C4-2B (cell line): ENCODE data around the gene SYT1.

Experiments
- ZFX ChIP-seq: fragments of 450-650 bp; IDR thresholded peaks from 2 replicates; pipeline ENCODE4 v1.6.1; 2017
- TF ChIP-seq, protein P1 (sequence below): fragments of 450-650 bp; conservative IDR thresholded peaks from 2 replicates; pipeline ENCODE4 v1.5.1; 2017; ENCODE audit warnings: mild to moderate bottlenecking

DNA sequence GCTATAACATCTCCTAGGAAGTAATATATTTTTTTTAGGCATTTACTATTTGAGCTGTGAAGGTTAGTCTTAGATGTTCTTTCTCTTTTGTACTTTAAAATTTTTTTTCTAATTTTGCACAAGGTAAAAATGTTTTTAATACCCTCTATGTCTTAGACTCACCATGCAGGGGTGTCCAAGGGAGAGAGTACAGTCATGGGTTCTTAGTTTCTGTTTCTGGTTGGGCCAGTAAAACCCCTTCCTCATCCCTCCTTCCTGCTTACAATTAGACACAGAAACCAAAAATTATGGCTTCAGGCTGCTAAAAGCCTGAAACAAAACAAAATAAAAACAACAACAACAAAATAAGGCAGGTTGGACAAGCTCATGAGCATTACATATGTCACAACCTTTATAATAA lies 193.0 kb downstream of the SYT1 start:
- TF ChIP-seq, protein P1, sequence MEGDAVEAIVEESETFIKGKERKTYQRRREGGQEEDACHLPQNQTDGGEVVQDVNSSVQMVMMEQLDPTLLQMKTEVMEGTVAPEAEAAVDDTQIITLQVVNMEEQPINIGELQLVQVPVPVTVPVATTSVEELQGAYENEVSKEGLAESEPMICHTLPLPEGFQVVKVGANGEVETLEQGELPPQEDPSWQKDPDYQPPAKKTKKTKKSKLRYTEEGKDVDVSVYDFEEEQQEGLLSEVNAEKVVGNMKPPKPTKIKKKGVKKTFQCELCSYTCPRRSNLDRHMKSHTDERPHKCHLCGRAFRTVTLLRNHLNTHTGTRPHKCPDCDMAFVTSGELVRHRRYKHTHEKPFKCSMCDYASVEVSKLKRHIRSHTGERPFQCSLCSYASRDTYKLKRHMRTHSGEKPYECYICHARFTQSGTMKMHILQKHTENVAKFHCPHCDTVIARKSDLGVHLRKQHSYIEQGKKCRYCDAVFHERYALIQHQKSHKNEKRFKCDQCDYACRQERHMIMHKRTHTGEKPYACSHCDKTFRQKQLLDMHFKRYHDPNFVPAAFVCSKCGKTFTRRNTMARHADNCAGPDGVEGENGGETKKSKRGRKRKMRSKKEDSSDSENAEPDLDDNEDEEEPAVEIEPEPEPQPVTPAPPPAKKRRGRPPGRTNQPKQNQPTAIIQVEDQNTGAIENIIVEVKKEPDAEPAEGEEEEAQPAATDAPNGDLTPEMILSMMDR = no peak
- TF ChIP-seq ZFX = no peak
